HCT116 (cell line): ENCODE results near the gene RALGAPA1. TPM values are rescaled to one million over a fixed set of nuclear protein-coding genes. Genes with fewer than 3 reads are reported as not detected.
A peak's percentile ranks its signal among the peaks of the same experiment; 100 is the strongest.
"Not testable (repeated sequence)": the region's sequence is repeated elsewhere in the genome, so short reads cannot be mapped to it uniquely, and the experiment has no call there.

Experiments used
- ATAC-seq: fragments of 200-7000 bp; cut with Tn5 transposase; 2 replicates; pipeline ENCODE4 v1.9.1; 2020; ENCODE audit warnings: mild to moderate bottlenecking, moderate library complexity
- Bru-seq: library from RNA; stranded (reverse); fragments of 400-500 nt; gene quantifications from one replicate; lab custom pipeline; 2021; lab: Mats Ljungman, UMichigan
- BruChase-seq, 2 experiments: library from RNA; stranded (reverse); fragments of 400-500 nt; gene quantifications; one replicate each; lab custom pipeline; 2021; lab: Mats Ljungman, UMichigan
- BruUV-seq: library from RNA; stranded (reverse); fragments of 400-500 nt; replicated peaks from 2 replicates; lab custom pipeline; 2021; lab: Mats Ljungman, UMichigan
- CTCF ChIA-PET: fragments of 300-600 bp; sonication (Branson Sonifier 250); formaldehyde crosslinking; loops from one replicate; lab custom pipeline; 2021; ENCODE audit warnings: antibody characterized with exemption; lab: Charles Lee
- POLR2A ChIA-PET: fragments of 300-600, 350-600 bp; sonication (Branson Sonifier 250); formaldehyde crosslinking; loops from one replicate; lab custom pipeline; 2021; ENCODE audit warnings: antibody characterized with exemption; lab: Charles Lee
- RAD21 ChIA-PET, 2 experiments: fragments of 300-600 bp; sonication (Branson Sonifier 250); formaldehyde crosslinking; loops; one replicate each; lab custom pipeline; 2023; ENCODE audit warnings: low total read pairs in 2 of 2; ENCODE audit not compliant: uncharacterized antibody in 2 of 2, unreplicated experiment in 2 of 2, low non-redundant PET in 1 of 2; lab: Charles Lee
- DNase-seq: peaks from one replicate; pipeline ENCODE4 v3.0.0-alpha.2; 2010; ENCODE audit warnings: low read depth, low spot score
- H2AFZ ChIP-seq: fragments of 200-600 bp; shearing (Covaris generic), sonication (generic); 2 replicates; pipeline ENCODE4 v1.6.1; 2017; ENCODE audit warnings: low read depth, mixed run types, mixed read lengths, antibody characterized with exemption, low read length; ENCODE audit not compliant: poor library complexity, severe bottlenecking
- H3K27ac ChIP-seq: 2 replicates; pipeline ENCODE4 v1.5.1; 2012; ENCODE audit warnings: low read depth, low read length
- H3K27me3 ChIP-seq: fragments of 200-600 bp; sonication (generic); 2 replicates; pipeline ENCODE4 v1.6.1; 2016; ENCODE audit warnings: mixed run types, low read length, mixed read lengths; ENCODE audit not compliant: insufficient read depth
- H3K36me3 ChIP-seq, 2 experiments: fragments of 200-500 bp in 1 of 2; fragments of 200-600 bp in 1 of 2; sonication (Bioruptor generic) in 1 of 2; sonication (generic) in 1 of 2; 2 replicates each; pipeline versions ENCODE4 v1.5.1 to v1.6.1; 2014 to 2016; ENCODE audit warnings: low read length in 2 of 2, inconsistent platforms in 1 of 2, mixed read lengths in 1 of 2, mixed run types in 1 of 2; ENCODE audit not compliant: insufficient read depth in 2 of 2, control insufficient read depth in 1 of 2
- H3K4me1 ChIP-seq, 2 experiments: fragments of 200-600 bp in 1 of 2; sonication (generic) in 1 of 2; 2 replicates each; pipeline versions ENCODE4 v1.5.1 to v1.6.1; 2012 to 2017; ENCODE audit warnings: low read length in 2 of 2, inconsistent platforms in 1 of 2, mild to moderate bottlenecking in 1 of 2, mixed read lengths in 1 of 2, mixed run types in 1 of 2, moderate library complexity in 1 of 2; ENCODE audit not compliant: insufficient read depth in 2 of 2, control insufficient read depth in 1 of 2
- H3K4me2 ChIP-seq: fragments of 200-600 bp; sonication (generic); 2 replicates; pipeline ENCODE4 v1.6.1; 2017; ENCODE audit warnings: mixed run types, low read length, mixed read lengths
- H3K4me3 ChIP-seq, 2 experiments: fragments of 200-600 bp in 1 of 2; sonication (generic) in 1 of 2; replicated peaks in 1 of 2; 2 replicates each; pipeline ENCODE4 v1.5.1; 2011 to 2016; ENCODE audit warnings: low read length in 2 of 2, control low read depth in 1 of 2, low read depth in 1 of 2, mild to moderate bottlenecking in 1 of 2, mixed read lengths in 1 of 2, mixed run types in 1 of 2
- H3K79me2 ChIP-seq: fragments of 200-600 bp; sonication (generic); 2 replicates; pipeline ENCODE4 v1.6.1; 2017; ENCODE audit warnings: mild to moderate bottlenecking, mixed run types, low read length, moderate library complexity, mixed read lengths; ENCODE audit not compliant: insufficient read depth
- H3K9ac ChIP-seq: fragments of 200-600 bp; sonication (generic); 2 replicates; pipeline ENCODE4 v1.6.1; 2016; ENCODE audit warnings: low read length, mixed read lengths
- H3K9me2 ChIP-seq: fragments of 200-600 bp; sonication (generic), shearing (Covaris generic); 2 replicates; pipeline ENCODE4 v1.6.1; 2017; ENCODE audit warnings: mixed run types, mild to moderate bottlenecking, moderate library complexity; ENCODE audit not compliant: insufficient read depth
- H3K9me3 ChIP-seq, 2 experiments: fragments of 200-500 bp in 1 of 2; fragments of 200-600 bp in 1 of 2; sonication (Bioruptor generic) in 1 of 2; sonication (generic) in 1 of 2; 2 replicates each; pipeline ENCODE4 v1.6.1; 2014 to 2017; ENCODE audit warnings: low read length in 2 of 2, mixed read lengths in 2 of 2, inconsistent platforms in 1 of 2, low read depth in 1 of 2, mild to moderate bottlenecking in 1 of 2, mixed run types in 1 of 2, moderate library complexity in 1 of 2; ENCODE audit not compliant: control insufficient read depth in 1 of 2, insufficient read depth in 1 of 2
- H4K20me1 ChIP-seq: fragments of 200-600 bp; sonication (generic), shearing (Covaris generic); 2 replicates; pipeline ENCODE4 v1.6.1; 2017; ENCODE audit warnings: mixed run types, mild to moderate bottlenecking, moderate library complexity; ENCODE audit not compliant: insufficient read depth
- CBX3 ChIP-seq: IDR thresholded peaks from 2 replicates; pipeline ENCODE4 v1.6.1; 2012; ENCODE audit warnings: low read depth
- CTCF ChIP-seq, 3 experiments: fragments of 200-600 bp in 1 of 3; sonication (generic) in 1 of 3; IDR thresholded peaks in 2 of 3; conservative IDR thresholded peaks in 1 of 3; 2 replicates each; pipeline ENCODE4 v1.5.1; 2012 to 2017; ENCODE audit warnings: low read depth in 2 of 3, low read length in 2 of 3, antibody characterized with exemption in 1 of 3, borderline replicate concordance in 1 of 3, control low read depth in 1 of 3, mild to moderate bottlenecking in 1 of 3, mixed read lengths in 1 of 3, mixed run types in 1 of 3, moderate library complexity in 1 of 3; ENCODE audit not compliant: insufficient read depth in 1 of 3
- JUND ChIP-seq: IDR thresholded peaks from 2 replicates; pipeline ENCODE4 v1.6.1; 2012
- POLR2A ChIP-seq: IDR thresholded peaks from 2 replicates; pipeline ENCODE4 v1.7.0; 2011; ENCODE audit warnings: borderline replicate concordance; ENCODE audit not compliant: insufficient read depth, insufficient read length; ENCODE audit errors: extremely low read depth
- POLR2AphosphoS5 ChIP-seq: IDR thresholded peaks from 2 replicates; pipeline ENCODE4 v1.6.1; 2011; ENCODE audit warnings: mild to moderate bottlenecking, low read depth, low read length, moderate library complexity
- SIN3A ChIP-seq: IDR thresholded peaks from 2 replicates; pipeline ENCODE4 v1.6.1; 2012; ENCODE audit warnings: low read depth
- SP1 ChIP-seq: IDR thresholded peaks from 2 replicates; pipeline ENCODE4 v1.6.1; 2012; ENCODE audit warnings: low read depth
- YY1 ChIP-seq: IDR thresholded peaks from 2 replicates; pipeline ENCODE4 v1.6.1; 2011; ENCODE audit warnings: low read length, low read depth, moderate library complexity, mild to moderate bottlenecking; ENCODE audit not compliant: insufficient replicate concordance; ENCODE audit errors: extremely low read depth
- ZFX ChIP-seq: fragments of 450-650 bp; IDR thresholded peaks from 2 replicates; pipeline ENCODE4 v1.6.1; 2017
- intact Hi-C: fragments of 100-400 bp; cut with micrococcal nuclease; formaldehyde crosslinking; loops from 2 replicates; pipeline ENCODE4 v1.10.0; 2022
- long read RNA-seq: library from polyadenylated mRNA; unstranded; transcript quantifications from one replicate; pipeline ENCODE4 v2.0.0, GENCODE V29; 2021; ENCODE audit not compliant: unreplicated experiment
- polyA plus RNA-seq: library from polyadenylated mRNA; unstranded; fragments of >200 nt; gene quantifications from 2 replicates; pipeline ENCODE4 v1.2.1, GENCODE V29; 2012; ENCODE audit warnings: missing spikeins
- total RNA-seq: library from RNA; stranded (reverse); gene quantifications from one replicate; pipeline ENCODE4 v1.2.1, GENCODE V29; 2021; ENCODE audit not compliant: unreplicated experiment

Gene RALGAPA1
- total RNA-seq (29.3 TPM), Bru-seq, nascent RNA (percentile 78 among the genes with signal in this experiment), BruChase-seq, experiment 1, labeled RNA remaining after a 6-hour chase (percentile 73 among the genes with signal in this experiment), BruChase-seq, experiment 2, labeled RNA remaining after a 2-hour chase (percentile 75 among the genes with signal in this experiment)
- polyA plus RNA-seq = 5.4 and 6.6 TPM in 2 replicates
- long read RNA-seq, full-length matches to known transcripts = 4 of 23 reads
- long read RNA-seq, partial matches to known transcripts = 14 of 23 reads
- long read RNA-seq, other reads (novel, unspliced or antisense) = 5 of 23 reads

DNA sequence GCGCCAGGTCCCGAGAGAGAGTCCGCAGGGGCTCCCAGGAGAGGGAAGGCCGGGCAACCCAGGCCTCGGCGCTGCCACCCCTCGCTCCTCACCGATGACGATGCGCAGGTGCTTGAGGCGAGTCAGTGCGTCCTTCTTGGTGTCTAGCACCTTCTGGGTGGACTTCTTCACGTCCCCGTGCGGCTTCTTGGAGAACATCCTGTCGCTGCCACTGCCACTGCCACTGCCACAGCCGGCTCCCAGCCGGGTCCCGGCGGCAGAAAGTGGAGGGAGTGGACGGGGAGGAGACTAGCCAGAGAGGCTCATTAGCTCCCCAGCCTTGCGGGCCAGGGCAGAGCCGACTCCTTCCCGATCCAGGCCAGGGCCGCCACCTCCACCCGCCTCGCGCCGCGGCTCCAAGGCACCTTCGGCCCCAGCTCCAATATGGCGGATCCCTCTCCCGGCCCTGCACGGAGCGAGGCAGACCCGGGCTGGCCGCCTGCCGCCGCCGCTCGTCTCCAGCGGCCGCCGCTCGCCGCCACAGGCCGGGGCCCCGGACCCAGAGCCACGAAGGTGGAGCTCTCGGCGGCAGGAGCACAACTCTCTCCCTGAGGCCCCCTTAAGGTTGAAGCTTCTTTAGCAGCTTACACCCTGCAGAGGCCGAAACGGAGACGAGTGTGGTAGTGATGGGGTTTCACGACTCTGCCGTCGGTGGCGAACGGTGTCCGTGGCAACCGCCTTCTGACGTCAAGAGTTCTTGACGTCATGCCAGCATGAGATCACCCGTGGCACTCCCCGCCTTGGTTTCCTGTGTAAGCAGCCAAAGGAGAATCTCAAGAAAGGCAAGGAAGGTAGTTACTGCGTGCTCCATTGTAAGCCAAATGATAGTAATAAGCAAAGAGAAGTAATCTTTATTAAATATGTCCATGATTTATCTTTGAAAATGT is at the start of gene RALGAPA1:
Gene RALGAPA1 (minus strand): TSS at position 658 of the 926 bp plus-strand sequence. CDS start 460 bp downstream, at position 198.
- intact Hi-C loops, H3K4me1 ChIP-seq, H4K20me1 ChIP-seq, H3K36me3 ChIP-seq, H3K27me3 ChIP-seq, H3K9me3 ChIP-seq, H3K9me2 ChIP-seq, BruUV-seq: not testable (repeated sequence)
- ChIA-PET RAD21 (interaction anchor here in 1 of 2 experiments (1.0 kb wide), 1 partner anchor 121 kb away, joined by 4 read pairs; no protein-coding TSS in a partner anchor), CTCF (interaction anchor here (1.5 to 1.6 kb wide), 2 partner anchors 9 to 17 kb away, joined by 7 to 8 read pairs; partner anchors contain the start of gene BRMS1L), POLR2A (interaction anchor here (1.1 to 3.0 kb wide), 2 partner anchors 9 to 18 kb away, joined by 6 to 10 read pairs; partner anchors contain the start of gene BRMS1L)
- H3K27ac ChIP-seq = peak within 1 kb of the TSS; percentile 89
- peak; percentile 95 for ATAC-seq
- H3K79me2 ChIP-seq = peaks cover 34% of the 10 kb centered on the region
- TF ChIP-seq SIN3A = peak; percentile 53; the same call in 1 of the 2 replicates
- peak; percentile 85 for TF ChIP-seq POLR2AphosphoS5
- peak; percentile 62; the same call in 1 of the 2 replicates for TF ChIP-seq CBX3
- TF ChIP-seq JUND = peak; percentile 15; the same call in 1 of the 2 replicates
- peak in 2 of 3 experiments; percentile 27 to 45; a peak in 4 of 6 replicates for TF ChIP-seq CTCF (IDR thresholded peaks at IDR 0.05 in 2 of 3, conservative IDR thresholded peaks at IDR 0.05 in 1 of 3; ENCODE audit: borderline replicate concordance in 1 of 3, insufficient read depth in 1 of 3, low read depth in 2 of 3, low read length in 2 of 3)
- peak; percentile 45 for TF ChIP-seq SP1
- TF ChIP-seq POLR2A = peak; percentile 73
- peak; percentile 88 for TF ChIP-seq ZFX
- TF ChIP-seq YY1 = peak; percentile 49
- peak within 1 kb of the TSS; percentile 94 for H2AFZ ChIP-seq
- H3K4me3 ChIP-seq = peak within 1 kb of the TSS; percentile 81 to 82
- DNase-seq = peak; percentile 97
- H3K9ac ChIP-seq = peak within 1 kb of the TSS; percentile 73
- H3K4me2 ChIP-seq = peak within 1 kb of the TSS; percentile 93
